ENCODE results near the gene RPL7A.
A peak's percentile ranks its signal among the peaks of the same experiment; 100 is the strongest.
"Not testable (repeated sequence)": the region's sequence is repeated elsewhere in the genome, so short reads cannot be mapped to it uniquely, and the experiment has no call there.

RPL7A gene

GRCh38 chr9:133321411-133321935, 26.5 kb upstream of the RPL7A start:
- Mint-ChIP-seq H3K4me3 (no peak overlapping the region), H3K9me3 (no peaks in the 10 kb centered on the region), H3K36me3 (ENCODE audit: low read depth) (no peaks in the 10 kb centered on the region), H3K27ac (no peak overlapping the region), H3K27me3 (no peaks in the 10 kb centered on the region), H3K4me1 (no peaks in the 10 kb centered on the region)
- ATAC-seq: no peak
- no peak for DNase-seq

GRCh38 chr9:133322701-133323100, 25.3 kb upstream of the RPL7A start:
- Mint-ChIP-seq H3K4me3 (no peak overlapping the region), H3K9me3 (no peaks in the 10 kb centered on the region), H3K4me1 (no peaks in the 10 kb centered on the region), H3K27ac (no peak overlapping the region), H3K36me3 (ENCODE audit: low read depth) (no peaks in the 10 kb centered on the region), H3K27me3 (no peaks in the 10 kb centered on the region)
- no peak for DNase-seq
- no peak for ATAC-seq

GRCh38 chr9:133323211-133323610, 24.8 kb upstream of the RPL7A start:
- no peaks in the 10 kb centered on the region for H3K27me3 Mint-ChIP-seq
- no peak overlapping the region for H3K4me3 Mint-ChIP-seq
- no peak overlapping the region for H3K27ac Mint-ChIP-seq
- ATAC-seq: no peak
- H3K4me1 Mint-ChIP-seq: no peaks in the 10 kb centered on the region
- no peaks in the 10 kb centered on the region for H3K36me3 Mint-ChIP-seq (ENCODE audit: low read depth)
- DNase-seq: no peak
- H3K9me3 Mint-ChIP-seq: no peaks in the 10 kb centered on the region

GRCh38 chr9:133323991-133324703, 23.9 kb upstream of the RPL7A start:
- DNase-seq (no peak), ATAC-seq (no peak)
- H3K4me1 Mint-ChIP-seq: no peaks in the 10 kb centered on the region
- H3K27me3 Mint-ChIP-seq: no peaks in the 10 kb centered on the region
- peaks cover 3% of the 10 kb centered on the region for H3K36me3 Mint-ChIP-seq (ENCODE audit: low read depth)
- no peaks in the 10 kb centered on the region for H3K9me3 Mint-ChIP-seq
- H3K4me3 Mint-ChIP-seq: no peak overlapping the region
- H3K27ac Mint-ChIP-seq: no peak overlapping the region

GRCh38 chr9:133327021-133327420, 21.0 kb upstream of the RPL7A start:
- peaks cover 16% of the 10 kb centered on the region for H3K36me3 Mint-ChIP-seq (ENCODE audit: low read depth)
- H3K27me3 Mint-ChIP-seq, H3K27ac Mint-ChIP-seq, DNase-seq, H3K4me1 Mint-ChIP-seq, H3K4me3 Mint-ChIP-seq, H3K9me3 Mint-ChIP-seq, ATAC-seq: not testable (repeated sequence)

- no peak overlapping the region for H3K4me3 Mint-ChIP-seq
- ATAC-seq (no peak), DNase-seq (no peak)
- no peaks in the 10 kb centered on the region for H3K27me3 Mint-ChIP-seq
- no peak overlapping the region for H3K27ac Mint-ChIP-seq
- no peaks in the 10 kb centered on the region for H3K9me3 Mint-ChIP-seq
- H3K36me3 Mint-ChIP-seq (ENCODE audit: low read depth): peaks cover 26% of the 10 kb centered on the region
- peaks cover 6% of the 10 kb centered on the region for H3K4me1 Mint-ChIP-seq
Observed at GRCh38 chr9:133327834-133328484, 20.1 kb upstream of the RPL7A start.

- not testable (repeated sequence) for ATAC-seq, H3K27me3 Mint-ChIP-seq, H3K4me3 Mint-ChIP-seq, DNase-seq, H3K9me3 Mint-ChIP-seq, H3K27ac Mint-ChIP-seq
- H3K36me3 Mint-ChIP-seq (ENCODE audit: low read depth): peaks cover 35% of the 10 kb centered on the region
- peaks cover 15% of the 10 kb centered on the region for H3K4me1 Mint-ChIP-seq
Observed at GRCh38 chr9:133329306-133330156, 18.5 kb upstream of the RPL7A start.

GRCh38 chr9:133331221-133331620, 16.8 kb upstream of the RPL7A start:
- no peaks in the 10 kb centered on the region for H3K27me3 Mint-ChIP-seq
- H3K4me3 Mint-ChIP-seq: no peak overlapping the region
- no peak for DNase-seq
- peak overlapping the region; percentile 0 for H3K27ac Mint-ChIP-seq
- H3K4me1 Mint-ChIP-seq: peaks cover 23% of the 10 kb centered on the region
- no peaks in the 10 kb centered on the region for H3K9me3 Mint-ChIP-seq
- ATAC-seq: no peak
- peaks cover 47% of the 10 kb centered on the region for H3K36me3 Mint-ChIP-seq (ENCODE audit: low read depth)

GRCh38 chr9:133331641-133332380, 16.2 kb upstream of the RPL7A start:
- H3K4me3 Mint-ChIP-seq: no peak overlapping the region
- H3K4me1 Mint-ChIP-seq: peaks cover 29% of the 10 kb centered on the region
- H3K27ac Mint-ChIP-seq: no peak overlapping the region
- ATAC-seq (no peak), DNase-seq (no peak)
- H3K9me3 Mint-ChIP-seq: no peaks in the 10 kb centered on the region
- H3K27me3 Mint-ChIP-seq: no peaks in the 10 kb centered on the region
- H3K36me3 Mint-ChIP-seq (ENCODE audit: low read depth): peaks cover 52% of the 10 kb centered on the region

GRCh38 chr9:133332381-133332730, 15.7 kb upstream of the RPL7A start:
- Mint-ChIP-seq H3K36me3 (ENCODE audit: low read depth) (peaks cover 52% of the 10 kb centered on the region), H3K4me3 (no peak overlapping the region), H3K27ac (no peak overlapping the region), H3K9me3 (no peaks in the 10 kb centered on the region), H3K27me3 (no peaks in the 10 kb centered on the region), H3K4me1 (peaks cover 34% of the 10 kb centered on the region)
- DNase-seq: no peak
- no peak for ATAC-seq

GRCh38 chr9:133333011-133333410, 15.0 kb upstream of the RPL7A start:
- no peak overlapping the region for H3K27ac Mint-ChIP-seq
- H3K27me3 Mint-ChIP-seq: no peaks in the 10 kb centered on the region
- H3K36me3 Mint-ChIP-seq (ENCODE audit: low read depth): peaks cover 55% of the 10 kb centered on the region
- H3K4me3 Mint-ChIP-seq: no peak overlapping the region
- ATAC-seq (no peak), DNase-seq (no peak)
- no peaks in the 10 kb centered on the region for H3K9me3 Mint-ChIP-seq
- H3K4me1 Mint-ChIP-seq: peaks cover 36% of the 10 kb centered on the region

- peak overlapping the region; percentile 95 for H3K27ac Mint-ChIP-seq
Observed at GRCh38 chr9:133333566-133333965, 14.5 kb upstream of the RPL7A start.

GRCh38 chr9:133334161-133334560, 13.9 kb upstream of the RPL7A start:
- DNase-seq: no peak
- Mint-ChIP-seq H3K4me1 (peaks cover 36% of the 10 kb centered on the region), H3K27me3 (no peaks in the 10 kb centered on the region), H3K4me3 (peak overlapping the region; percentile 95), H3K36me3 (ENCODE audit: low read depth) (peaks cover 57% of the 10 kb centered on the region), H3K9me3 (no peaks in the 10 kb centered on the region), H3K27ac (peak overlapping the region; percentile 95)
- no peak for ATAC-seq

More at GRCh38 chr9:133333566-133333965, 14.5 kb upstream of the RPL7A start:
- peaks cover 36% of the 10 kb centered on the region for H3K4me1 Mint-ChIP-seq
- no peaks in the 10 kb centered on the region for H3K27me3 Mint-ChIP-seq
- ATAC-seq (no peak), DNase-seq (no peak)
- H3K36me3 Mint-ChIP-seq (ENCODE audit: low read depth): peaks cover 56% of the 10 kb centered on the region
- H3K4me3 Mint-ChIP-seq: peak overlapping the region; percentile 95
- H3K9me3 Mint-ChIP-seq: no peaks in the 10 kb centered on the region

GRCh38 chr9:133334888-133335287, 13.1 kb upstream of the RPL7A start:
- H3K36me3 Mint-ChIP-seq (ENCODE audit: low read depth): peaks cover 61% of the 10 kb centered on the region
- H3K4me1 Mint-ChIP-seq: peaks cover 41% of the 10 kb centered on the region
- H3K27me3 Mint-ChIP-seq: not testable (repeated sequence)

More at GRCh38 chr9:133334888-133335287, 13.1 kb upstream of the RPL7A start:
- not testable (repeated sequence) for H3K9me3 Mint-ChIP-seq, ATAC-seq, DNase-seq
- Mint-ChIP-seq H3K4me3 (peak overlapping the region; percentile 95), H3K27ac (peak overlapping the region; percentile 95)
